ENCODE measurements around the gene DCAF7.

GRCh38 chr17:63631626-63632025 is 81.3 kb downstream of the DCAF7 start:
- TF ChIP-seq, protein P1, sequence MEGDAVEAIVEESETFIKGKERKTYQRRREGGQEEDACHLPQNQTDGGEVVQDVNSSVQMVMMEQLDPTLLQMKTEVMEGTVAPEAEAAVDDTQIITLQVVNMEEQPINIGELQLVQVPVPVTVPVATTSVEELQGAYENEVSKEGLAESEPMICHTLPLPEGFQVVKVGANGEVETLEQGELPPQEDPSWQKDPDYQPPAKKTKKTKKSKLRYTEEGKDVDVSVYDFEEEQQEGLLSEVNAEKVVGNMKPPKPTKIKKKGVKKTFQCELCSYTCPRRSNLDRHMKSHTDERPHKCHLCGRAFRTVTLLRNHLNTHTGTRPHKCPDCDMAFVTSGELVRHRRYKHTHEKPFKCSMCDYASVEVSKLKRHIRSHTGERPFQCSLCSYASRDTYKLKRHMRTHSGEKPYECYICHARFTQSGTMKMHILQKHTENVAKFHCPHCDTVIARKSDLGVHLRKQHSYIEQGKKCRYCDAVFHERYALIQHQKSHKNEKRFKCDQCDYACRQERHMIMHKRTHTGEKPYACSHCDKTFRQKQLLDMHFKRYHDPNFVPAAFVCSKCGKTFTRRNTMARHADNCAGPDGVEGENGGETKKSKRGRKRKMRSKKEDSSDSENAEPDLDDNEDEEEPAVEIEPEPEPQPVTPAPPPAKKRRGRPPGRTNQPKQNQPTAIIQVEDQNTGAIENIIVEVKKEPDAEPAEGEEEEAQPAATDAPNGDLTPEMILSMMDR (IDR thresholded peaks at IDR 0.05), result no peak
- TF ChIP-seq POLR2A (IDR thresholded peaks at IDR 0.05), result no peak
